ENCODE results near the gene SMURF2.

SMURF2 gene

GRCh38 chr17:64500487-64500859, 161.6 kb downstream of the SMURF2 start:
- no peak for DNase-seq

GRCh38 chr17:64499805-64500486, 162.2 kb downstream of the SMURF2 start:
- DNase-seq = no peak

- DNase-seq = no peak
These were observed 163.6 kb downstream of the SMURF2 start for GRCh38 chr17:64498308-64499203.

- no peak for DNase-seq
These were observed 164.5 kb downstream of the SMURF2 start for GRCh38 chr17:64497565-64498035.

GRCh38 chr17:64496786-64497564, 165.1 kb downstream of the SMURF2 start, which contains the start of gene POLG2:
TSS of gene POLG2 (minus strand) at chr17:64497054. CDS start at chr17:64496968, 86 bp downstream.
- DNase-seq = peak; percentile 94

GRCh38 chr17:64496348-64496785, 165.7 kb downstream of the SMURF2 start:
- DNase-seq = no peak
